H1 (cell line): ENCODE measurements around the gene SSBP3.

ENCODE experiments used
- CTCF ChIP-seq, 3 experiments: IDR thresholded peaks; 1 replicate in 2 of 3; 2 replicates in 1 of 3; pipeline versions ENCODE4 v1.5.1 to v1.6.1; 2011; ENCODE audit warnings: low read length in 3 of 3, mild to moderate bottlenecking in 3 of 3, inconsistent platforms in 2 of 3, low read depth in 1 of 3, moderate library complexity in 1 of 3; ENCODE audit not compliant: insufficient read depth in 1 of 3; ENCODE audit errors: control extremely low read depth in 1 of 3
- EP300 ChIP-seq, 2 experiments: IDR thresholded peaks; 1 replicate in 1 of 2; 2 replicates in 1 of 2; pipeline ENCODE4 v1.6.1; 2011 to 2012; ENCODE audit warnings: low read depth in 2 of 2, low read length in 2 of 2, mild to moderate bottlenecking in 2 of 2, borderline replicate concordance in 1 of 2, inconsistent platforms in 1 of 2, moderate library complexity in 1 of 2
- GABPA ChIP-seq: IDR thresholded peaks from 2 replicates; pipeline ENCODE4 v1.6.1; 2011; ENCODE audit warnings: mild to moderate bottlenecking, low read length, moderate library complexity, borderline replicate concordance; ENCODE audit not compliant: insufficient read depth
- JUND ChIP-seq: IDR thresholded peaks from 2 replicates; pipeline ENCODE4 v1.6.1; 2011; ENCODE audit warnings: mild to moderate bottlenecking, improper control_type of control experiment, low read length
- NANOG ChIP-seq: IDR thresholded peaks from 2 replicates; pipeline ENCODE4 v1.6.1; 2011; ENCODE audit warnings: low read length, low read depth, mild to moderate bottlenecking, inconsistent platforms; ENCODE audit not compliant: insufficient read depth, poor library complexity, severe bottlenecking
- PHF8 ChIP-seq: fragments of 200-600 bp; sonication (generic); conservative IDR thresholded peaks from 2 replicates; pipeline ENCODE4 v1.7.1; 2012; ENCODE audit warnings: low read depth, mild to moderate bottlenecking, inconsistent platforms, low read length, moderate library complexity
- POLR2A ChIP-seq, 2 experiments: IDR thresholded peaks; 1 replicate in 1 of 2; 2 replicates in 1 of 2; pipeline ENCODE4 v1.6.1; 2011; ENCODE audit warnings: low read depth in 2 of 2, low read length in 2 of 2, mild to moderate bottlenecking in 2 of 2; ENCODE audit errors: control extremely low read depth in 1 of 2
- RXRA ChIP-seq: IDR thresholded peaks from 2 replicates; pipeline ENCODE4 v1.6.1; 2011; ENCODE audit warnings: low read depth, mild to moderate bottlenecking, low read length, moderate library complexity; ENCODE audit not compliant: insufficient read depth
- TCF12 ChIP-seq: IDR thresholded peaks from 2 replicates; pipeline ENCODE4 v1.6.1; 2011; ENCODE audit warnings: low read depth, mild to moderate bottlenecking, low read length
- TEAD4 ChIP-seq: IDR thresholded peaks from 2 replicates; pipeline ENCODE4 v1.6.1; 2012; ENCODE audit warnings: low read depth, low read length, inconsistent platforms, mixed read lengths
- YY1 ChIP-seq: IDR thresholded peaks from 2 replicates; pipeline ENCODE4 v1.6.1; 2011; ENCODE audit warnings: low read depth, mild to moderate bottlenecking, low read length
- ZNF274 ChIP-seq: IDR thresholded peaks from 2 replicates; pipeline ENCODE4 v1.7.0; 2012; ENCODE audit warnings: low read length, borderline replicate concordance; ENCODE audit errors: extremely low read depth

- no peak for TF ChIP-seq CTCF (IDR thresholded peaks at IDR 0.05; ENCODE audit: control extremely low read depth in 1 of 3, insufficient read depth in 1 of 3, low read depth in 1 of 3, low read length in 3 of 3)
- TF ChIP-seq GABPA, result no peak
- TF ChIP-seq PHF8, result no peak
- TF ChIP-seq TEAD4, result no peak
- no peak for TF ChIP-seq ZNF274
- TF ChIP-seq RXRA, result no peak
- TF ChIP-seq TCF12, result no peak
- TF ChIP-seq NANOG, result no peak
- TF ChIP-seq POLR2A (IDR thresholded peaks at IDR 0.05; ENCODE audit: control extremely low read depth in 1 of 2, low read depth in 2 of 2, low read length in 2 of 2), result no peak
- TF ChIP-seq JUND, result no peak
- no peak for TF ChIP-seq EP300 (IDR thresholded peaks at IDR 0.05; ENCODE audit: borderline replicate concordance in 1 of 2, low read depth in 2 of 2, low read length in 2 of 2)
- no peak for TF ChIP-seq YY1
These were observed 187.1 kb downstream of the SSBP3 start for GRCh38 chr1:54218883-54219687.
